GM23248 (cell line): ENCODE data around the gene SEPHS2. TPM values are rescaled to one million over a fixed set of nuclear protein-coding genes. Genes with fewer than 3 reads are reported as not detected.
A peak's percentile ranks its signal among the peaks of the same experiment; 100 is the strongest.

Source experiments
- DNase-seq: peaks from one replicate; pipeline ENCODE4 v3.0.0-alpha.2; 2015
- H2AFZ ChIP-seq: fragments of 200-600 bp; sonication (generic); 2 replicates; pipeline ENCODE4 v1.6.1; 2016; ENCODE audit warnings: antibody characterized with exemption
- H3F3A ChIP-seq: fragments of 200-600 bp; sonication (generic); 2 replicates; pipeline ENCODE4 v1.6.1; 2016; ENCODE audit warnings: mild to moderate bottlenecking, antibody characterized with exemption, mixed run types; ENCODE audit not compliant: insufficient read depth
- H3K27ac ChIP-seq: fragments of 200-600 bp; sonication (generic); 2 replicates; pipeline ENCODE4 v1.5.1; 2016; ENCODE audit warnings: mild to moderate bottlenecking
- H3K27me3 ChIP-seq: fragments of 200-600 bp; sonication (generic); replicated peaks from 2 replicates; pipeline ENCODE4 v1.6.1; 2016; ENCODE audit warnings: mild to moderate bottlenecking; ENCODE audit not compliant: insufficient read depth
- H3K36me3 ChIP-seq: fragments of 200-600 bp; sonication (generic); 2 replicates; pipeline ENCODE4 v1.6.1; 2016; ENCODE audit warnings: low read depth, mild to moderate bottlenecking
- H3K4me1 ChIP-seq: fragments of 200-600 bp; sonication (generic); 2 replicates; pipeline ENCODE4 v1.6.1; 2016; ENCODE audit warnings: mild to moderate bottlenecking; ENCODE audit not compliant: insufficient read depth
- H3K4me2 ChIP-seq: fragments of 200-600 bp; sonication (generic); one replicate; pipeline ENCODE4 v1.6.1; 2016; ENCODE audit warnings: mild to moderate bottlenecking; ENCODE audit not compliant: unreplicated experiment
- H3K4me3 ChIP-seq: fragments of 200-600 bp; sonication (generic); 2 replicates; pipeline ENCODE4 v1.5.1; 2016; ENCODE audit warnings: mild to moderate bottlenecking
- H3K79me2 ChIP-seq: fragments of 200-600 bp; sonication (generic); 2 replicates; pipeline ENCODE4 v1.6.1; 2016; ENCODE audit warnings: mild to moderate bottlenecking; ENCODE audit not compliant: insufficient read depth
- H3K9ac ChIP-seq: fragments of 200-600 bp; sonication (generic); 2 replicates; pipeline ENCODE4 v1.6.1; 2016; ENCODE audit warnings: mild to moderate bottlenecking
- H3K9me2 ChIP-seq: fragments of 200-600 bp; sonication (generic); 2 replicates; pipeline ENCODE4 v1.6.1; 2016; ENCODE audit warnings: mixed run types, mild to moderate bottlenecking, moderate library complexity; ENCODE audit not compliant: insufficient read depth
- H3K9me3 ChIP-seq: fragments of 200-600 bp; sonication (generic); one replicate; pipeline ENCODE4 v1.6.1; 2017; ENCODE audit warnings: low read depth
- H4K20me1 ChIP-seq: fragments of 200-600 bp; sonication (generic); 2 replicates; pipeline ENCODE4 v1.6.0; 2016; ENCODE audit not compliant: insufficient read depth
- EZH2 ChIP-seq: fragments of 200-600 bp; sonication (generic); IDR thresholded peaks from 2 replicates; pipeline ENCODE4 v1.6.1; 2018; ENCODE audit warnings: antibody characterized with exemption, mild to moderate bottlenecking; ENCODE audit not compliant: insufficient read depth, poor library complexity, severe bottlenecking
- EZH2phosphoT487 ChIP-seq: fragments of 200-600 bp; sonication (generic); IDR thresholded peaks from 2 replicates; pipeline ENCODE4 v1.6.1; 2018; ENCODE audit warnings: antibody characterized with exemption, moderate library complexity, mild to moderate bottlenecking, low read depth; ENCODE audit not compliant: insufficient read depth
- WGBS, 2 experiments: methylation state at CpG; one replicate each; pipeline ENCODE4 v1.1.6; 2015 to 2017; ENCODE audit warnings: low lambda C conversion rate in 2 of 2, low coverage in 1 of 2; ENCODE audit errors: missing lambda C conversion rate in 2 of 2; 5-methylcytosine and 5-hydroxymethylcytosine counted together
- in situ Hi-C: fragments of 300-500 bp; cut with MboI; formaldehyde crosslinking; loops from 2 replicates; pipeline ENCODE4 v1.15.0; 2020
- polyA plus RNA-seq: library from polyadenylated mRNA; unstranded; fragments of >200 nt; fragmentation: Nextera tagmentation; extraction: Ambion mirVana; gene quantifications from 2 replicates; pipeline ENCODE4 v1.2.1, GENCODE V29; 2016
- total RNA-seq: library from RNA; depleted of rRNA; stranded (reverse); fragments of >200 nt; shearing (Covaris generic); gene quantifications from 2 replicates; pipeline ENCODE4 v1.2.3, GENCODE V29; 2014; rRNA removed

SEPHS2 gene
- total RNA-seq (6.2 and 6.4 TPM in 2 replicates), polyA plus RNA-seq (26.9 and 27.5 TPM in 2 replicates)

- 1% methylated on average over 49 to 50 of the region's 59 CpGs for WGBS, 2 experiments
- in situ Hi-C loops, result loop anchor here (10.0 kb wide), 1 partner anchor 179 kb away; no protein-coding TSS in a partner anchor
- TF ChIP-seq EZH2 (no peak), EZH2phosphoT487 (no peak)
Measured at GRCh38 chr16:30445408-30446202, at the start of gene SEPHS2. SEPHS2 (minus strand) TSS chr16:30445874; CDS start chr16:30445727, 147 bp downstream.

GRCh38 chr16:30494709-30495108 is 49.0 kb upstream of the SEPHS2 start:
- DNase-seq, result no peak
- H3K79me2 ChIP-seq, result no peaks in the 10 kb centered on the region
- no peaks in the 10 kb centered on the region for H3K36me3 ChIP-seq
- H3K27me3 ChIP-seq, result no peaks in the 10 kb centered on the region; the same call in 1 of the 2 replicates
- no peak overlapping the region for H2AFZ ChIP-seq
- H4K20me1 ChIP-seq, result no peaks in the 10 kb centered on the region
- no peak overlapping the region for H3K4me2 ChIP-seq
- H3K4me1 ChIP-seq, result 0 out of 2 replicates have a peak, but pooled peaks cover 7% of the 10 kb centered on the region
- H3K9me2 ChIP-seq, result no peaks in the 10 kb centered on the region
- WGBS, 2 experiments, result 58 to 59% methylated on average over 12 of the region's 12 CpGs
- H3K9ac ChIP-seq, result no peak overlapping the region
- TF ChIP-seq EZH2 (no peak), EZH2phosphoT487 (no peak)
- 0 out of 2 replicates have a peak, but pooled peaks cover 4% of the 10 kb centered on the region for H3F3A ChIP-seq
- no peak overlapping the region for H3K4me3 ChIP-seq
- in situ Hi-C loops, result no loop called here
- no peaks in the 10 kb centered on the region for H3K9me3 ChIP-seq
- H3K27ac ChIP-seq, result no peak overlapping the region

More at GRCh38 chr16:30445408-30446202, at the start of gene SEPHS2:
- no peaks in the 10 kb centered on the region for H3K27me3 ChIP-seq
- H3K79me2 ChIP-seq, result peaks cover 17% of the 10 kb centered on the region
- H2AFZ ChIP-seq, result peak within 1 kb of the TSS; percentile 92
- peaks cover 11% of the 10 kb centered on the region; the same call in 1 of the 2 replicates for H3K36me3 ChIP-seq
- peaks cover 17% of the 10 kb centered on the region; the same call in 1 of the 2 replicates for H3K4me1 ChIP-seq
- H3K4me3 ChIP-seq, result peak within 1 kb of the TSS; percentile 98
- peaks cover 15% of the 10 kb centered on the region; the same call in 1 of the 2 replicates for H3F3A ChIP-seq
- peak; percentile 98 for DNase-seq
- H3K9me3 ChIP-seq, result no peaks in the 10 kb centered on the region
- H3K4me2 ChIP-seq, result peak within 1 kb of the TSS; percentile 88
- H3K9ac ChIP-seq, result peak within 1 kb of the TSS; percentile 98
- H3K27ac ChIP-seq, result peak within 1 kb of the TSS; percentile 97
- no peaks in the 10 kb centered on the region for H4K20me1 ChIP-seq
- no peaks in the 10 kb centered on the region for H3K9me2 ChIP-seq

- H3K36me3 ChIP-seq, result no peaks in the 10 kb centered on the region
- no peak for DNase-seq
- H3K9me2 ChIP-seq, result no peaks in the 10 kb centered on the region
- H3K9ac ChIP-seq, result no peak overlapping the region
- no peak overlapping the region for H3K27ac ChIP-seq
- H3F3A ChIP-seq, result 0 out of 2 replicates have a peak, but pooled peaks cover 4% of the 10 kb centered on the region
- H3K4me1 ChIP-seq, result 0 out of 2 replicates have a peak, but pooled peaks cover 7% of the 10 kb centered on the region
- WGBS, 2 experiments, result 51 to 70% methylated on average over 11 of the region's 11 CpGs
- no peak overlapping the region for H3K4me3 ChIP-seq
- in situ Hi-C loops, result no loop called here
- H3K79me2 ChIP-seq, result no peaks in the 10 kb centered on the region
- H3K27me3 ChIP-seq, result no peaks in the 10 kb centered on the region; the same call in 1 of the 2 replicates
- no peaks in the 10 kb centered on the region for H4K20me1 ChIP-seq
- TF ChIP-seq EZH2phosphoT487 (no peak), EZH2 (no peak)
- no peak overlapping the region for H3K4me2 ChIP-seq
- no peak overlapping the region for H2AFZ ChIP-seq
- H3K9me3 ChIP-seq, result no peaks in the 10 kb centered on the region
Measured at GRCh38 chr16:30493941-30494488, 48.3 kb upstream of the SEPHS2 start.

GRCh38 chr16:30491744-30492308 is 46.2 kb upstream of the SEPHS2 start:
- Histone ChIP-seq H3K4me1 (0 out of 2 replicates have a peak, but pooled peaks cover 7% of the 10 kb centered on the region), H2AFZ (0 out of 2 replicates have a peak overlapping the region, but pooled peaks have one; percentile 13), H3K9me3 (no peaks in the 10 kb centered on the region), H3K4me2 (no peak overlapping the region), H3K27ac (no peak overlapping the region), H3K36me3 (no peaks in the 10 kb centered on the region), H4K20me1 (no peaks in the 10 kb centered on the region), H3K4me3 (no peak overlapping the region), H3F3A (0 out of 2 replicates have a peak, but pooled peaks cover 4% of the 10 kb centered on the region), H3K9me2 (no peaks in the 10 kb centered on the region), H3K79me2 (no peaks in the 10 kb centered on the region), H3K9ac (no peak overlapping the region), H3K27me3 (no peaks in the 10 kb centered on the region; the same call in 1 of the 2 replicates)
- in situ Hi-C loops, result no loop called here
- WGBS, 2 experiments, result 45 to 57% methylated on average over 6 of the region's 6 CpGs
- TF ChIP-seq EZH2, result no peak
- TF ChIP-seq EZH2phosphoT487, result no peak
- peak; percentile 75 for DNase-seq
